Measurements from ENCODE around the gene MYOCOS. TPM values are rescaled to one million over a fixed set of nuclear protein-coding genes. Genes with fewer than 3 reads are reported as not detected.
"Not testable (repeated sequence)": the region's sequence is repeated elsewhere in the genome, so short reads cannot be mapped to it uniquely, and the experiment has no call there.

MYOCOS gene
- total and polyA plus RNA-seq, 9 of the 15 experiments (the other 6 are each of a cell fraction or from before 2014, with no cell fraction given): 0.07 TPM; not detected in 7

- TF ChIP-seq NEUROD1 (IDR thresholded peaks at IDR 0.05; ENCODE audit: borderline replicate concordance, low read depth, low read length, partially characterized antibody) (no peak), ZC3H8 (IDR thresholded peaks at IDR 0.05) (no peak), ZNF384 (IDR thresholded peaks at IDR 0.05; ENCODE audit: low read depth, low read length) (no peak)
Measured at GRCh38 chr1:171600862-171601261, 21.2 kb upstream of the MYOCOS start (continued).

DNA sequence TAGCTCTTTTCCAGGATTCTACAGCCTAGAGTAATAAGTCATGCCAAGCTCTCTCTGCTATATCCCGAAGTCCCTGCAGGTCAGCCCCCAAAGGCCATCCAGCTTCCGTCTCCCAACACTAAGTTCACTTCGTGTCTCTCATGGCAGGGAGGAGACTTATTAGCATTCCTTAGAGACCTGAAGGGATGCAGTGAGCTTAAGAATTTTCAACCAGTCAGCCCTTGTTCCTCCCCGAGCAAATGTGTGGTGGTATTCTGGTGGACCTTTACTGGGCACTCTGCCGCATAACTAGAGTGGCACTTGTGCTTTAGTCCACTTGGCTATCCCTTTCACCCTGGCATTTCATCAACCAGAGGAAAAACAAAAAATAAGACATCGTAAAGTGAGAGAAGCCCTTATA is 19.0 kb upstream of the MYOCOS start:
- 60% methylated on average over 5 of the region's 6 CpGs for whole genome bisulfite sequencing (ENCODE audit: insufficient coverage, low coverage, missing lambda C conversion rate)
- H3K9ac ChIP-seq (ENCODE audit: insufficient read depth in 1 of 2, low read depth in 2 of 2, low read length in 2 of 2); H2AFZ ChIP-seq (ENCODE audit: low read depth, low read length); H3K27me3 ChIP-seq (ENCODE audit: control insufficient read depth in 2 of 2, insufficient read depth in 2 of 2, low read length in 2 of 2); H4K20me1 ChIP-seq (replicated peaks; ENCODE audit: control insufficient read depth, insufficient read depth, low read length); H3K36me3 ChIP-seq (ENCODE audit: control insufficient read depth, insufficient read depth, low read length); H3K4me1 ChIP-seq (replicated peaks in 1 of 2; ENCODE audit: control insufficient read depth in 2 of 2, insufficient read depth in 2 of 2, low read length in 2 of 2); ATAC-seq; CTCF ChIA-PET (ENCODE audit: low intra/inter-chr PET ratio); H3K9me1 ChIP-seq (ENCODE audit: control insufficient read depth, insufficient read depth, low read length); intact Hi-C loops (cut with micrococcal nuclease); H3K27ac ChIP-seq (ENCODE audit: extremely low read depth, low read depth, low read length); H3K79me2 ChIP-seq (ENCODE audit: control insufficient read depth, insufficient read depth, low read length); H3K4me2 ChIP-seq (ENCODE audit: insufficient read depth, low read length); H3K9me3 ChIP-seq (replicated peaks; ENCODE audit: control insufficient read depth, insufficient read depth, low read depth, low read length); BruUV-seq (replicated peaks); H3K4me3 ChIP-seq; DNase-seq (ENCODE audit: extremely low read depth in 1 of 4, low spot score in 3 of 4); FAIRE-seq: not testable (repeated sequence)
- in situ Hi-C loops (cut with MboI): loop anchor here (25.0 kb wide), 1 partner anchor 1066 kb away; the partner anchor contains the start of gene GORAB
- POLR2A ChIA-PET: interaction anchor here (0.6 kb wide), 1 partner anchor 239 kb away, joined by 3 read pairs; no protein-coding TSS in a partner anchor

GRCh38 chr1:171606402-171606941 is 15.6 kb upstream of the MYOCOS start:
- intact Hi-C loops (cut with micrococcal nuclease) (no loop called here), in situ Hi-C loops (cut with MboI) (loop anchor here (25.0 kb wide), 1 partner anchor 1069 kb away; the partner anchor contains the start of gene GORAB)
- Histone ChIP-seq H3K9ac (ENCODE audit: insufficient read depth in 1 of 2, low read depth in 2 of 2, low read length in 2 of 2) (no peak overlapping the region), H3K36me3 (ENCODE audit: control insufficient read depth, insufficient read depth, low read length) (no peaks in the 10 kb centered on the region), H3K79me2 (ENCODE audit: control insufficient read depth, insufficient read depth, low read length) (no peaks in the 10 kb centered on the region), H3K4me2 (ENCODE audit: insufficient read depth, low read length) (no peak overlapping the region), H3K27me3 (ENCODE audit: control insufficient read depth in 2 of 2, insufficient read depth in 2 of 2, low read length in 2 of 2) (no peaks in the 10 kb centered on the region), H4K20me1 (replicated peaks; ENCODE audit: control insufficient read depth, insufficient read depth, low read length) (no peaks in the 10 kb centered on the region), H3K9me3 (replicated peaks; ENCODE audit: control insufficient read depth, insufficient read depth, low read depth, low read length) (no peaks in the 10 kb centered on the region), H3K9me1 (ENCODE audit: control insufficient read depth, insufficient read depth, low read length) (no peaks in the 10 kb centered on the region), H3K4me1 (replicated peaks in 1 of 2; ENCODE audit: control insufficient read depth in 2 of 2, insufficient read depth in 2 of 2, low read length in 2 of 2) (no peaks in the 10 kb centered on the region), H3K27ac (ENCODE audit: extremely low read depth, low read depth, low read length) (no peak overlapping the region), H2AFZ (ENCODE audit: low read depth, low read length) (no peak overlapping the region), H3K4me3 (no peak overlapping the region)
- WGBS (ENCODE audit: insufficient coverage, low coverage, missing lambda C conversion rate): 40% methylated on average over 10 of the region's 10 CpGs
- DNase-seq (ENCODE audit: extremely low read depth in 1 of 4, low spot score in 3 of 4) (no peak), ATAC-seq (no peak), FAIRE-seq (no peak)
- ChIA-PET POLR2A (interaction anchor here (2.0 kb wide), 1 partner anchor 12 kb away, joined by 7 read pairs; no protein-coding TSS in a partner anchor), CTCF (ENCODE audit: low intra/inter-chr PET ratio) (no interaction called here)
- BruUV-seq (replicated peaks): no TSS peak
- TF ChIP-seq ZNF311 (CRISPR knock-in tag; IDR thresholded peaks at IDR 0.05) (no peak), ZNF41 (CRISPR knock-in tag; conservative IDR thresholded peaks at IDR 0.05) (no peak), FOXA3 (CRISPR knock-in tag; conservative IDR thresholded peaks at IDR 0.05 in 1 of 2, IDR thresholded peaks at IDR 0.05 in 1 of 2) (no peak), ZNF239 (CRISPR knock-in tag; IDR thresholded peaks at IDR 0.05) (no peak), CHAMP1 (IDR thresholded peaks at IDR 0.05) (no peak), XRCC3 (IDR thresholded peaks at IDR 0.05) (no peak), HDAC6 (IDR thresholded peaks at IDR 0.05; ENCODE audit: low read depth, low read length) (no peak), RBM22 (IDR thresholded peaks at IDR 0.05; ENCODE audit: low read depth, low read length, poor library complexity, severe bottlenecking) (no peak)
- TF ChIP-seq, protein P1, sequence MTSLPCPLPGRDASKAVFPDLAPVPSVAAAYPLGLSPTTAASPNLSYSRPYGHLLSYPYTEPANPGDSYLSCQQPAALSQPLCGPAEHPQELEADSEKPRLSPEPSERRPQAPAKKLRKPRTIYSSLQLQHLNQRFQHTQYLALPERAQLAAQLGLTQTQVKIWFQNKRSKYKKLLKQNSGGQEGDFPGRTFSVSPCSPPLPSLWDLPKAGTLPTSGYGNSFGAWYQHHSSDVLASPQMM (CRISPR knock-in tag; IDR thresholded peaks at IDR 0.05): no peak
